ENCODE results near the gene RXRA.
A peak's percentile ranks its signal among the peaks of the same experiment; 100 is the strongest.

Gene RXRA

GRCh38 chr9:134338394-134339182, 12.3 kb downstream of the RXRA start:
- peak; percentile 73 for DNase-seq (ENCODE audit: low spot score)

GRCh38 chr9:134339183-134339806, 13.0 kb downstream of the RXRA start:
- no peak for DNase-seq (ENCODE audit: low spot score)

- no peak for DNase-seq (ENCODE audit: low spot score)
These were observed 14.4 kb downstream of the RXRA start for GRCh38 chr9:134340475-134341160.

- DNase-seq (ENCODE audit: low spot score) = no peak
These were observed 15.1 kb downstream of the RXRA start for GRCh38 chr9:134341306-134341705.

GRCh38 chr9:134341929-134342745, 15.9 kb downstream of the RXRA start:
- no peak for DNase-seq (ENCODE audit: low spot score)

- no peak for DNase-seq (ENCODE audit: low spot score)
These were observed 16.5 kb downstream of the RXRA start for GRCh38 chr9:134342746-134343115.

- no peak for DNase-seq (ENCODE audit: low spot score)
These were observed 17.4 kb downstream of the RXRA start for GRCh38 chr9:134343637-134344036.

GRCh38 chr9:134344068-134344799, 18.0 kb downstream of the RXRA start:
- DNase-seq (ENCODE audit: low spot score) = no peak

GRCh38 chr9:134344800-134345310, 18.6 kb downstream of the RXRA start:
- DNase-seq (ENCODE audit: low spot score) = no peak

GRCh38 chr9:134345737-134346136, 19.5 kb downstream of the RXRA start:
- no peak for DNase-seq (ENCODE audit: low spot score)

- no peak for DNase-seq (ENCODE audit: low spot score)
These were observed 19.9 kb downstream of the RXRA start for GRCh38 chr9:134346151-134346550.

GRCh38 chr9:134346840-134347583, 20.8 kb downstream of the RXRA start:
- DNase-seq (ENCODE audit: low spot score) = no peak

GRCh38 chr9:134347996-134348395, 21.7 kb downstream of the RXRA start:
- no peak for DNase-seq (ENCODE audit: low spot score)

- DNase-seq (ENCODE audit: low spot score) = no peak
These were observed 22.3 kb downstream of the RXRA start for GRCh38 chr9:134348404-134349155.

GRCh38 chr9:134349936-134350335, 23.7 kb downstream of the RXRA start:
- no peak for DNase-seq (ENCODE audit: low spot score)

GRCh38 chr9:134350416-134350994, 24.2 kb downstream of the RXRA start:
- DNase-seq (ENCODE audit: low spot score) = no peak

- no peak for DNase-seq (ENCODE audit: low spot score)
These were observed 25.4 kb downstream of the RXRA start for GRCh38 chr9:134351606-134352176.

- no peak for DNase-seq (ENCODE audit: low spot score)
These were observed 26.1 kb downstream of the RXRA start for GRCh38 chr9:134352247-134352933.

GRCh38 chr9:134353539-134353938, 27.3 kb downstream of the RXRA start:
- no peak for DNase-seq (ENCODE audit: low spot score)
